Chondrocyte (in vitro differentiated cells): ENCODE data around the gene CHD9. TPM values are rescaled to one million over a fixed set of nuclear protein-coding genes. Genes with fewer than 3 reads are reported as not detected.
"Not testable (repeated sequence)": the region's sequence is repeated elsewhere in the genome, so short reads cannot be mapped to it uniquely, and the experiment has no call there.

Experiments
- DNase-seq: peaks from one replicate; pipeline ENCODE4 v3.0.0; 2021; ENCODE audit warnings: mixed read lengths, low spot score
- H3K27ac Mint-ChIP-seq: one replicate; pipeline ENCODE4 v1.8.0; 2021; ENCODE audit warnings: mild to moderate bottlenecking, moderate library complexity, mixed read lengths; ENCODE audit not compliant: unreplicated experiment
- H3K27me3 Mint-ChIP-seq: 2 replicates; pipeline ENCODE4 v1.8.0; 2021; ENCODE audit warnings: low read depth, mixed read lengths
- H3K36me3 Mint-ChIP-seq: 2 replicates; pipeline ENCODE4 v1.8.0; 2021; ENCODE audit warnings: low read depth, mixed read lengths
- H3K4me1 Mint-ChIP-seq: 2 replicates; pipeline ENCODE4 v1.8.0; 2021; ENCODE audit warnings: low read depth, mild to moderate bottlenecking, mixed read lengths
- H3K4me3 Mint-ChIP-seq: one replicate; pipeline ENCODE4 v1.8.0; 2021; ENCODE audit warnings: mild to moderate bottlenecking, moderate library complexity, mixed read lengths; ENCODE audit not compliant: unreplicated experiment
- H3K9me3 Mint-ChIP-seq: 2 replicates; pipeline ENCODE4 v1.8.0; 2021; ENCODE audit warnings: low read depth, mixed read lengths
- CTCF ChIP-seq: fragments of 200-600 bp; sonication (generic); IDR thresholded peaks from 2 replicates; pipeline ENCODE4 v1.5.0; 2021; ENCODE audit warnings: antibody characterized with exemption, mild to moderate bottlenecking, moderate library complexity
- total RNA-seq: library from RNA; stranded (reverse); gene quantifications from 3 replicates; pipeline ENCODE4 v1.2.1, GENCODE V29; 2021

CHD9 gene
- total RNA-seq, 1 donor from 2014 or later = 72.7 TPM

- no peak for DNase-seq
- TF ChIP-seq CTCF = no peak
- peaks cover 45% of the 10 kb centered on the region for H3K4me1 Mint-ChIP-seq
- H3K27me3 Mint-ChIP-seq = no peaks in the 10 kb centered on the region
- no peak overlapping the region for H3K4me3 Mint-ChIP-seq
- H3K36me3 Mint-ChIP-seq = peaks cover 2% of the 10 kb centered on the region
- peaks cover 4% of the 10 kb centered on the region for H3K9me3 Mint-ChIP-seq
- peak overlapping the region; percentile 72 for H3K27ac Mint-ChIP-seq
Observed at GRCh38 chr16:53042235-53042701, 12.5 kb upstream of the CHD9 start.

- peaks cover 4% of the 10 kb centered on the region for H3K9me3 Mint-ChIP-seq
- peaks cover 2% of the 10 kb centered on the region for H3K36me3 Mint-ChIP-seq
- no peak for DNase-seq
- peak overlapping the region; percentile 77 for H3K27ac Mint-ChIP-seq
- peak overlapping the region; percentile 50 for H3K4me3 Mint-ChIP-seq
- H3K4me1 Mint-ChIP-seq = peaks cover 45% of the 10 kb centered on the region
- no peaks in the 10 kb centered on the region for H3K27me3 Mint-ChIP-seq
- TF ChIP-seq CTCF = no peak
Observed at GRCh38 chr16:53043428-53043831, 11.4 kb upstream of the CHD9 start.

GRCh38 chr16:53043986-53044601, 10.7 kb upstream of the CHD9 start:
- Mint-ChIP-seq H3K36me3 (peaks cover 2% of the 10 kb centered on the region), H3K27me3 (no peaks in the 10 kb centered on the region), H3K9me3 (peaks cover 4% of the 10 kb centered on the region), H3K4me1 (peaks cover 45% of the 10 kb centered on the region), H3K27ac (peak overlapping the region; percentile 50), H3K4me3 (peak overlapping the region; percentile 50)
- DNase-seq = no peak
- no peak for TF ChIP-seq CTCF

GRCh38 chr16:53045341-53046220, 9.2 kb upstream of the CHD9 start:
- Mint-ChIP-seq H3K36me3 (peaks cover 2% of the 10 kb centered on the region), H3K4me3 (no peak overlapping the region), H3K27me3 (no peaks in the 10 kb centered on the region), H3K27ac (no peak overlapping the region), H3K9me3 (peaks cover 4% of the 10 kb centered on the region), H3K4me1 (peaks cover 44% of the 10 kb centered on the region)
- TF ChIP-seq CTCF = no peak
- no peak for DNase-seq

GRCh38 chr16:53047515-53047914, 7.3 kb upstream of the CHD9 start:
- not testable (repeated sequence) for H3K27me3 Mint-ChIP-seq, H3K27ac Mint-ChIP-seq, H3K36me3 Mint-ChIP-seq, H3K9me3 Mint-ChIP-seq, DNase-seq, H3K4me3 Mint-ChIP-seq
- peaks cover 29% of the 10 kb centered on the region for H3K4me1 Mint-ChIP-seq
